Ishikawa (cell line): Measurements from ENCODE around the gene FAM83F.

Experiments
- CEBPB ChIP-seq: IDR thresholded peaks from 2 replicates; pipeline ENCODE4 v1.6.1; 2012
- CREB1 ChIP-seq: IDR thresholded peaks from 2 replicates; pipeline ENCODE4 v1.6.1; 2012; ENCODE audit warnings: low read depth
- EGR1 ChIP-seq: IDR thresholded peaks from 2 replicates; pipeline ENCODE4 v1.6.1; 2012
- EP300 ChIP-seq: IDR thresholded peaks from 2 replicates; pipeline ENCODE4 v1.6.1; 2012; ENCODE audit warnings: borderline replicate concordance
- RAD21 ChIP-seq: IDR thresholded peaks from 2 replicates; pipeline ENCODE4 v1.6.1; 2012; ENCODE audit warnings: low read depth
- REST ChIP-seq: IDR thresholded peaks from 2 replicates; pipeline ENCODE4 v1.6.1; 2012; ENCODE audit warnings: low read depth, mild to moderate bottlenecking
- TAF1 ChIP-seq: IDR thresholded peaks from 2 replicates; pipeline ENCODE4 v1.6.1; 2012; ENCODE audit warnings: low read depth, mild to moderate bottlenecking
- TCF12 ChIP-seq: IDR thresholded peaks from 2 replicates; pipeline ENCODE4 v1.6.1; 2012; ENCODE audit warnings: low read depth
- TEAD4 ChIP-seq: IDR thresholded peaks from 2 replicates; pipeline ENCODE4 v1.6.1; 2012
- USF1 ChIP-seq: IDR thresholded peaks from 2 replicates; pipeline ENCODE4 v1.6.1; 2012
- YY1 ChIP-seq: IDR thresholded peaks from 2 replicates; pipeline ENCODE4 v1.6.1; 2012; ENCODE audit warnings: low read depth

- TF ChIP-seq REST (no peak), TEAD4 (no peak), EGR1 (no peak), CREB1 (no peak), YY1 (no peak), USF1 (no peak), TAF1 (no peak), EP300 (no peak), CEBPB (no peak), RAD21 (no peak), TCF12 (no peak)
Measured at GRCh38 chr22:39947220-39948216, 47.2 kb upstream of the FAM83F start.
